Astrocyte of the cerebellum (primary cell): ENCODE data around the gene PITPNC1.

Experiments
- DNase-seq: peaks from one replicate; pipeline ENCODE4 v3.0.0-alpha.2; 2011; ENCODE audit warnings: low read depth
- H3K4me3 ChIP-seq: 2 replicates; pipeline ENCODE4 v1.5.1; 2011; ENCODE audit warnings: mild to moderate bottlenecking, low read depth, low read length, moderate library complexity
- CTCF ChIP-seq: IDR thresholded peaks from 2 replicates; pipeline ENCODE4 v1.5.1; 2012; ENCODE audit warnings: low read length, low read depth, moderate library complexity, mild to moderate bottlenecking; ENCODE audit errors: missing control alignments
- in situ Hi-C: cut with HindIII; loops from 2 replicates; pipeline ENCODE4 v1.10.0; 2017; ENCODE audit warnings: low sequenced_read_pairs

The PITPNC1 gene

GRCh38 chr17:67496286-67496685 lies 119.2 kb downstream of the PITPNC1 start:
- no peak for TF ChIP-seq CTCF
- no peak for DNase-seq
- no peak overlapping the region for H3K4me3 ChIP-seq
- in situ Hi-C loops, result no loop called here

GRCh38 chr17:67499685-67500084 lies 122.6 kb downstream of the PITPNC1 start:
- H3K4me3 ChIP-seq, result no peak overlapping the region
- in situ Hi-C loops, result no loop called here

GRCh38 chr17:67500261-67500660 lies 123.2 kb downstream of the PITPNC1 start:
- TF ChIP-seq CTCF, result no peak
- DNase-seq, result no peak
- H3K4me3 ChIP-seq, result no peak overlapping the region
- in situ Hi-C loops, result no loop called here

More at GRCh38 chr17:67499685-67500084, 122.6 kb downstream of the PITPNC1 start:
- DNase-seq, result no peak
- TF ChIP-seq CTCF, result no peak

DNA sequence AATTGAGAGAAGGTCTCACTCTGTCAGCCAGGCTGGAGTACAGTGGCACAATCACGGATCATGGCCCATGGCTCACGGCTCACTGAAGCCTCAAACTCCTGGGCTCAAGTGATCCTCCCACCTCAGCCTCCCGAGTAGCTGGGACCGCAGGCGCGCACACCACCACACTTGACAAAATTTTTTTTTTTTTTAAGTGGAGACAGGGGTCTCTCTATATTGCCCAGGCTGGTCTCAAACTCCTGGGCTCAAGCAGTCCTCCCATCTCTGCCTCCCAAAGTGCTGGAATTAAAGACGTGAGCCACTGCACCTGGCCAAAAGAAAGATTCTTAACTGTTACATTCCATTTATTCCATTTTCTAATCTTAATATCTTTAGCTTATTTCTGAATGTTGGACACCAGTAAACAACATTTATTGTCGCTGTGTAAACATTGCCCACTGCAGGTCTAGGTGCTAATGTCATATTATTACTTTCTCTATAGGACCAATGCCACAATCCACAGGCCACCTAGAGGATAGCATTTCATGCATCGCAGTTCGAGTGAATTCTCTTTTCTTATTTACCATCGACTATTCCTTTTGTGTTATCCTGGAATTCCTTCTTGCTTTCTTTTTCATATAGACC lies 123.7 kb downstream of the PITPNC1 start:
- no peak for TF ChIP-seq CTCF
- in situ Hi-C loops, result no loop called here
- no peak for DNase-seq
- H3K4me3 ChIP-seq, result no peak overlapping the region

GRCh38 chr17:67502151-67502550 lies 125.1 kb downstream of the PITPNC1 start:
- H3K4me3 ChIP-seq, result no peak overlapping the region
- in situ Hi-C loops, result no loop called here
- DNase-seq, result no peak
- no peak for TF ChIP-seq CTCF

DNA sequence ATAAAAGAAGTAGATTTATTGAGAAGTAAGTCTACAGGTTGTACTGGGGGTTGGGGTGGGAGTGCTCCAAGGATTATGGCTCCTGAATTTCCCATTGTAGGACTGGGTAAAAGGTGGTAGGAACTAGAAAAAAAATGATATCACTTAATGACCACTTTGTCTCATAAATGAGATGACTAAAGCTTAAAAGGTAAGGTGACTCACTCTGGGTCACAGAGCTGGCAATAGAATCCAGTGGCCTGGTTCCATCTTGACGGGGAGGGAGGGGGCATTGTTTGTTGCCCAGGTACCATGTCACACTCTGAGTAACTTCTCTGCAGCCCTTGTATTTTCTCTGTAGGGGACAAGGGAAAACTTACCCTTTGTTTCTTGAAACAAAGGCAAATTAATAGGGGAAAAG lies 126.1 kb downstream of the PITPNC1 start:
- no peak overlapping the region for H3K4me3 ChIP-seq
- in situ Hi-C loops, result no loop called here
- TF ChIP-seq CTCF, result no peak
- DNase-seq, result no peak
